Limb (tissue), 2 donors: ENCODE measurements around the gene SEZ6.
A peak's percentile ranks its signal among the peaks of the same experiment; 100 is the strongest.

ENCODE experiments used
- DNase-seq, 2 donors: peaks; one replicate each; pipeline ENCODE4 v3.0.0-alpha.2; 2016; ENCODE audit errors: extremely low spot score in 2 of 2

Gene SEZ6

GRCh38 chr17:29005936-29006511 is at the start of gene SEZ6:
TSS of gene SEZ6 (minus strand) at chr17:29006033. CDS start at chr17:29005869, 164 bp downstream.
- peak; percentile 72 to 92 for DNase-seq

GRCh38 chr17:29054835-29055234 is 49.0 kb upstream of the SEZ6 start:
- DNase-seq, result no peak

GRCh38 chr17:29051731-29052130 is 45.9 kb upstream of the SEZ6 start:
- DNase-seq, result no peak

GRCh38 chr17:29051194-29051593 is 45.4 kb upstream of the SEZ6 start:
- no peak for DNase-seq

- DNase-seq, result no peak
Measured at GRCh38 chr17:29050176-29050575, 44.3 kb upstream of the SEZ6 start.

GRCh38 chr17:29049541-29050145 is 43.8 kb upstream of the SEZ6 start:
- no peak for DNase-seq

GRCh38 chr17:29048440-29049368 is 42.9 kb upstream of the SEZ6 start:
- peak in 1 of 2 donors; percentile 68 for DNase-seq

GRCh38 chr17:29046473-29046839 is 40.6 kb upstream of the SEZ6 start:
- DNase-seq, result no peak

- no peak for DNase-seq
Measured at GRCh38 chr17:29045734-29046472, 40.1 kb upstream of the SEZ6 start.

GRCh38 chr17:29045026-29045425 is 39.2 kb upstream of the SEZ6 start:
- no peak for DNase-seq

- DNase-seq, result no peak
Measured at GRCh38 chr17:29043539-29044145, 37.8 kb upstream of the SEZ6 start.

GRCh38 chr17:29042679-29043538 is 37.1 kb upstream of the SEZ6 start, which contains the start of gene PIPOX:
TSS of gene PIPOX (plus strand) at chr17:29043141. CDS start at chr17:29043226, 85 bp downstream.
- peak; percentile 18 to 63 for DNase-seq

- no peak for DNase-seq
Measured at GRCh38 chr17:29042026-29042678, 36.3 kb upstream of the SEZ6 start.

GRCh38 chr17:29041571-29041970 is 35.7 kb upstream of the SEZ6 start:
- no peak for DNase-seq

GRCh38 chr17:29041091-29041490 is 35.3 kb upstream of the SEZ6 start:
- DNase-seq, result no peak

- peak in 1 of 2 donors; percentile 38 for DNase-seq
Measured at GRCh38 chr17:29039764-29040598, 34.1 kb upstream of the SEZ6 start.

GRCh38 chr17:29038085-29038795 is 32.4 kb upstream of the SEZ6 start:
- DNase-seq, result no peak

- no peak for DNase-seq
Measured at GRCh38 chr17:29037739-29038084, 31.9 kb upstream of the SEZ6 start.
